H54 (cell line): ENCODE results near the gene GALNT17.

Source experiments
- DNase-seq: peaks from one replicate; pipeline ENCODE4 v3.0.0; 2011; ENCODE audit warnings: low spot score, mixed read lengths; ENCODE audit not compliant: insufficient read length
- FAIRE-seq: peaks from 3 replicates; lab custom pipeline; 2011; peaks lifted over from hg19 to GRCh38; lab: Jason Lieb, UNC
- POLR2A ChIP-seq: IDR thresholded peaks from 2 replicates; pipeline ENCODE4 v1.6.1; 2011; ENCODE audit warnings: low read depth, mild to moderate bottlenecking, low read length

The GALNT17 gene

DNA sequence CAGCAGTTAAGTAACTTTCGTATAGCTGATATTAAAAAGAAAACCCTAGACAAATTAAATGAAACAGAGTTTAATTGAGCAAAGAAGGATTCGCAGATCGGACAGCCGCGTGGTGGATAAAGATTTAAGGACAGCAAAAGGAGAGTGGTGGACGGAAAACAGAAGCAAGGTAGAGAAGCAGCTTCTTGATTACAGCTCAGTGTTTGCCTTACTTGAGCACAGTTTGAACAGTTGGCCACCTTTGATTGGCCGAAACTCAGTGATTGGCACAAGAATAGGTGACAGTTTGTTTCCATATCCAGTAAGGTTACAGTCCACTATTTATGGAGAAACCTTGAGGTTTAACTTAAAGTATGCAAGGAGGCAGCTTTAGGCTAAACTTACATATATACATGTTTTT is 231.7 kb downstream of the GALNT17 start:
- no peak for DNase-seq
- no peak for TF ChIP-seq POLR2A
- FAIRE-seq, result no peak

DNA sequence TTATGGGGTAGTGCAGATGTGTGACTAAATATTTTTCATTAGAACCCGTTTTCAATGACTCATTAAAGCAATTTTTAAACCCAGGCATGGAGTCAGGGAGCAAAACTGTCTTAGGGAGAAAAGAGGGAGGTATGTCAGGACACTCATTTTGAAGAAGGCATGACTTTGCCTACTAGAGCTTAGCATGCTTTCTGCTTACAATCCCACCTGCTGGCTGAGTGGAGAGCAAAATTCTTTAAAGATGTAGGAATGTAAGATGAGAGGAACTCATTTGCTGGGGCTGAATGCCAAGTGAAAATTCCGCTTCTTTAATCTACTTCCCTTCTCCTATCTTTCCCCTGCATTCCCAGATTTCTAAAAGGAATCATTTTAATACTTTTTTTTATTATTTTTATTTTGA is 232.6 kb downstream of the GALNT17 start:
- DNase-seq (no peak), FAIRE-seq (no peak)
- TF ChIP-seq POLR2A, result no peak

DNA sequence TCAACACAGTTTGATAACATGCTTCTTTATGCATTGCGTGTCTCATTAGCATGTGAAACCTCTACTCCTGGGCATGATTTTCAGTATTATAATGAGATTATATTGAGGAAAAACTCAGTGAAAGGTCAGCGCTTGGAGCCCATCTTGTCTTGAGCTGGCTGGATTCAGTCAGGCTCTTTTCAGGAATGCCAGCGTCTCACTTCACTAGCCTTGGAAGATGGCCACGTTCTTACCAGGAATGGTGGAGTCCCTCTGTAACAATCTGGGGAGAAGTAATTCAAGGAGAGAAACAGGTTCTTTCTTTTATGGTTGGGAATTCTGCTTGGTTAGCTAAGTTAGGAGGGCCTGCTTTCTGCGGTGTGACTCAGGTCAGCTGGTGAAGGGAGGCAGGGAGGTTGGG is 241.0 kb downstream of the GALNT17 start:
- no peak for FAIRE-seq
- TF ChIP-seq POLR2A, result no peak
- no peak for DNase-seq

GRCh38 chr7:71377062-71377461 is 245.1 kb downstream of the GALNT17 start:
- DNase-seq (no peak), FAIRE-seq (no peak)
- TF ChIP-seq POLR2A, result no peak

- no peak for FAIRE-seq
- TF ChIP-seq POLR2A, result no peak
- DNase-seq, result no peak
These were observed 245.5 kb downstream of the GALNT17 start for GRCh38 chr7:71377469-71377868.

DNA sequence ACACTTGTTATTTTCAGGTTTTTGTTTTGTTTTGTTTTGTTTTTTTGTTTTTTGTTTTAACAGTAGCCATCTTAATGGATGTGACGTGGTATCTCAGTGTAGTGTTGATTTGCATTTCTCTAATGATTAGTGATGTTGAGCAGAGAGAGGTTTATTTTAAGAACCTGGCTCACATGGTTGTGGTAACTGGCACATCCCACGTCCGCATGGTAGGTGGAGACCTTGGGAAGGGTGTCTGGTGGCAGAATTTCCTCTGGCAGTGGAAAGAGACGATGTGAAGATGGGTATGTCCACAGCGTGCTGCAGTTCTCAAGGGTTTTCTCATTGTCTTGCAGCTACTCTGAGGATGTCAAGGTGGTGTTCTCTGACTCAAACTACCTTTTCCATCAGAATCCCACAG is 252.2 kb downstream of the GALNT17 start:
- DNase-seq (no peak), FAIRE-seq (no peak)
- no peak for TF ChIP-seq POLR2A

GRCh38 chr7:71385330-71385729 is 253.4 kb downstream of the GALNT17 start:
- TF ChIP-seq POLR2A, result no peak
- FAIRE-seq (no peak), DNase-seq (no peak)

DNA sequence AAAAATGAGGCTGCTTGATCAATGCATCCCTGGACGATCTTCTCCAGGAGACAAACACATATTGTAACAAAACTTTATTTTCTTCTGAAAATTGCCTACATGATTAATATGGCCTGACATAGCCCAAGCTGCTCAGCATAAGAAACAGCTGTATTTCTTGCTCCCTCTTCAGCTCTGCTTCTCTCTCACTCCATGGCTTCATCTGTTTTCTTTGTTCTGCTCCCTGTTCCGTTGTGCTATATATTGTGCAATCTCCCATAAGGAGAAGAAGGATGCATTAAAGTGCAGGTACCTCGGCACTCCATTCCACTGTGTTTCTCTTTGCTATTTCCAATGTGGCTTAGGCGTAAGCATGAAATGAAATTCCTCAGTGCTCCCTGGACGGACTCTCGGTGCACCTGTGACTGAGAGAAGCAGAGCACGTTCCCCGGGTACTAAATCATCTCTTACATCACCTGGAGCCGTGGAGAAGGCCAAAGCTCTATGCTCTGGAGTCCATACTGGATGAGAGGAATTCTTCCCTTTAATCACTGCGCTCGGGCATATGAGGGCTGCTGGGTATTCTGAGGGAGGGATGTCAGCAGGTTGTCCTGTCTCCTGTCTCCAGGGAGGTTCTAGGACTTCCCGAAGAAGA is 254.3 kb downstream of the GALNT17 start:
- no peak for DNase-seq
- no peak for FAIRE-seq
- no peak for TF ChIP-seq POLR2A

- DNase-seq, result no peak
- no peak for FAIRE-seq
- no peak for TF ChIP-seq POLR2A
These were observed 256.2 kb downstream of the GALNT17 start for GRCh38 chr7:71388181-71388580.

DNA sequence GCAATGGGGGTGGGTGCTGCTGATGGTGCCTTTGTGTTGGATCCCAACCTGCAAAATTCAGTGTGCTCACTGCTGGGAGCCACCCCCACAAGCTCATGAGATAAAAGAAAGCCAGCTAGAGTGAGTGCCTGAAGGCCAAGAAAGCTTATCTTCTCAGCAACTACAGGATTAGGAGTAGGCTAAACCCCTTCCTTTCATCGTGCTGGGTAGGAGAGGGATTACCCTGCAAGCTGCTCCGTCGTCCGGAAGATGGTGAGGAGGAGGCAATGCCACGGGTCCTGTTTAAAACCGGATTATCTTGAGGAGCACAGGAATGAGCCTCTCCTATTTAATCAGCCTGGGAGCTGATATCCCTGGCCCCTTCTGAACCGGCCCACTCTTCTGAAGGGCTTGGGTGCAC is 258.0 kb downstream of the GALNT17 start:
- no peak for DNase-seq
- FAIRE-seq, result no peak
- no peak for TF ChIP-seq POLR2A

DNA sequence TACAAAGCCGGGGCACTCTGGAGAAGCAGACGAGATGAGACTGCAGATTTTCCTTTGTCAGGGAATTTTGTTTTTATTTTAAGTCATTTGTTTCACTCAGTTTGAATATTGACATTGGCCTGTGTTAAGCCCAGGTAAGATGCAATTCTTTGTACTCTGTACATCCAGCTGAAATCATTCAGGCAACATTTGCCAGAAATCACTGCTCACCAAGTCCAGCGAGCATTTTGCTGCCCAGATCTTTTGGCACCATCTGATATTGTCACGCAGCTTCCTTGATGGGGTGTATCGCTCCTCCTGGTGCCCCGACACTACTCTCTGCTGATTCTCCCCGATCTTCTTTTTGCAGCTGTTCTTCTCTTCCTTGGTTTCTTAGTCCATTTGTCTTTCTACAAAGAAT is 261.7 kb downstream of the GALNT17 start:
- no peak for TF ChIP-seq POLR2A
- FAIRE-seq (no peak), DNase-seq (no peak)

DNA sequence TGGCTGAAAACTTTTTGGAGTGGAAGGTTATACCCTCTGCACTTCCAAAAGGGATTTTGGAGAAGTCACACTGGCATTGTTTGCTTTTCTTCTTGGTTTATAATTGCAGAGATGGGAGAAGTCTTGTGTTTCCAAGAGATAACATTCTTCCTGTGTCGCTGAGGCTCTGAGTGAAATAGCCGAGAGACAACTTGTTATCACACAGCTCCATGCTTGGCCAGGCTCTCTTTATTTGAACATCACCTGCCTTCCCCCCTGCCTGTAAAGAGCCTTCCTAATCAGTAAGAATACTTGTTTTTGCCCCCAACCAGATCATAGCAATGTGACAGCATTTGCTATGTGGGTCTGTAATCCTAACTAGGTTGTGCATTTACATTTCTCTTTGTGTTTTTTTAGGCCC is 270.7 kb downstream of the GALNT17 start:
- no peak for TF ChIP-seq POLR2A
- DNase-seq, result no peak
- no peak for FAIRE-seq

DNA sequence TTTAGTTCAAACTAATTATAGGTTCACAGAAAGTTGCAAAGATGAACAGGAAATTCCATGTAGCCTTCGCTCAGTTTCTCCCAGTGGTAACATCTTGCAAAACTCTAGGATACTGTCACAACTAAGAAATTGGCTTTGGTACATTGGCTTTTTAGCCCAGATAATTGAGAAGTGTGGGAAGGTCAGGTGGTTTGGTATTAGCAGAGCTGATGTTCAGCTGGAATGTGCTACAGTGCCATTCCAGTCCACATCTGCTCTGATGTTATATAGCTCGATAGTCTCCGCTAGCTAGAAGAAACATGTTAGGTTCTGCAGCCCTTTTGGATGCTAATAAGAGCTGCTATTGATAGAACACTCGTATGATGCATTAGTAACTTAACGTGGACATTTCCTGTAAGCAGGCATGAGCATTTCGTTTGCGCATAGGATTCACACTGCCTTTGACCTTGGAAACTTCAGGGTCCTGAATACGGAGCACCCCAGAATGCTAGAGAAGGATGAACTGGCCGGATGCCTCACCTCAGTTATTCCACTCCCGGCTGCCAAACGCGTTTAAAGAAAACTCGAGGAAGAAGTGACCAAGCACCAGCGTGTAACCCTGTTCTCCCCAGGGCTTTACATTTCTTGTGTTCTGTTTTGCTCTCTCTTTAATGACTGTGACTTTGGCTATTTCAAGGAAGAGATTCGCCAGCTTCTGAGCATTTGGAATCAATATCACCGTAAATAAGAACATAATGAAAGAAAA is 271.4 kb downstream of the GALNT17 start:
- DNase-seq, result no peak
- no peak for TF ChIP-seq POLR2A
- no peak for FAIRE-seq

DNA sequence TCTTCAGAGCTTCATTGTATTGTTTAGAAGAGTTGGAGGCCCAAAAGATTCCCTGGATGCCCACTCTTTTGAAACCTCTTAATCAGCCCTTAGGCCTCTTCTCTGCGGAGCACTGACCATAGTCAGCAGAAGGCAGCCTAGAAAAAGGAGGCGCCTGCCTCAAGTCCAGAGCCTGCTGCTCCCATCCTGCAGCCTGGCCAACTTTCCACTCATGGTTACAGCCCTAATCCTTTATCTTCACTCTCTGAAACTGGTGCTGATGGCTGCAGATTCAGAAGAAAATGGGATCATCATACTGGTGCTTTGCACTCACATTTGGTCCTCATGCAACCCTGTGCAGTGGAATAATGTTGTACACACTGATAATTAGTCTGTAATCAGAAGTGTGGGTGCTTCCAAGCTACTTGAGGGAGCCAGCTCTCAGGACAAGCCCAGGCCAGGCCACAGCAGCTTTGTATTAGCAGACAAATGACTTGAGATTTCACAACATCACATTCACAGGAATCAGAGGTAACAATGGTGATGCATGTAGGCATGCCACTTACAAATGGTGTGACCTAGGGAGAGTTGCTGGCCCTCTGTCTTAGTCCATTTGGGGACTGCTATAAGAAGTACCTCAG is 272.9 kb downstream of the GALNT17 start:
- DNase-seq, result no peak
- no peak for FAIRE-seq
- TF ChIP-seq POLR2A, result no peak
